K562 treated with DMSO at 1 percent for 4 hours (cell line): ENCODE measurements around the gene ZFAND3. TPM values are rescaled to one million over a fixed set of nuclear protein-coding genes. Genes with fewer than 3 reads are reported as not detected.

Experiments
- total RNA-seq: library from RNA; unstranded; fragments of 300-600 nt; gene quantifications from 2 replicates; pipeline ENCODE4 v1.2.3, GENCODE V29; 2022; ENCODE audit not compliant: insufficient read depth

The ZFAND3 gene, protein sequence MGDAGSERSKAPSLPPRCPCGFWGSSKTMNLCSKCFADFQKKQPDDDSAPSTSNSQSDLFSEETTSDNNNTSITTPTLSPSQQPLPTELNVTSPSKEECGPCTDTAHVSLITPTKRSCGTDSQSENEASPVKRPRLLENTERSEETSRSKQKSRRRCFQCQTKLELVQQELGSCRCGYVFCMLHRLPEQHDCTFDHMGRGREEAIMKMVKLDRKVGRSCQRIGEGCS
- 49.2 and 57.7 TPM in 2 replicates for total RNA-seq

DNA sequence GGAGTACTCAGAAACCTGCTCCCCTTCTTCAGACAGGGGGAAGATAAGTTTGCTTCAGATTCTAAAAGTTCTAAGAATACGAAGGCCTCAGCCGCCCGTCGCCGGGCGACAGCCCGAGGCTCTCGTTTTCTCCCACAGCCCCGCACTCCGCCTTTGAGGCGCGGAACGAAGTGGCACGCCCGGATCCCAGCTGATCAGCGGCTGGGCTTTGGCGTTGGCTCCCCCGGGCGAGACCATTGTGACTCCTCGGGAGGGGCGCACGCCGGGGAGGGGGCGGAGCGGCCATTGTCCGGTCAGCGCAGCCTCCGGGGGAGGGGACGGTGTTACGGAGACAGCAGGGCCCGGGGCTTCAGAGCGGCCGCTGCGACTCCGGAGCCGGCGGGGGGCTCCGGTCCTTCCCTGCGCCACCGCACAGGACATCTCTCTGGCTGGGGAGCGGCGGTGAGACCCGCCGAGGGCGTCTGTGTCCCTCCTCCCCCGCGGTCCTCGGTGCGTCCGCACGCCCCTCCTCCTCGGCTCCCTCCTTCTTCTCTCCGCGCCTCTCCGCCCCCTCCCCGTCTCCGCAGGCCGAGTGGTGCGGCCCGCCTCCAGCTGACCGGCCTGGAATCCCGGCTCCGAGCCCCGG, at the start of gene ZFAND3:
TSS of gene ZFAND3 (plus strand) at position 551 of the 625 bp plus-strand sequence. CDS start 219 bp downstream, outside the sequence.

Other genes with a start within 250 kb of the ZFAND3 start
- 0.27 and 1.6 TPM in 2 replicates for gene MDGA1, start 121.8 kb upstream of the ZFAND3 start, total RNA-seq